Duodenal mucosa (tissue), 2 donors: Measurements from ENCODE around the gene FBXO3.
"Not testable (repeated sequence)": the region's sequence is repeated elsewhere in the genome, so short reads cannot be mapped to it uniquely, and the experiment has no call there.

Source experiments
- H3K27ac ChIP-seq: one replicate; pipeline ENCODE4 v1.7.0; 2013; ENCODE audit warnings: low read depth, low read length
- H3K27me3 ChIP-seq, 2 donors: one replicate each; pipeline ENCODE4 v1.7.0; 2013; ENCODE audit warnings: low read length in 2 of 2, control low read depth in 1 of 2; ENCODE audit not compliant: insufficient read depth in 2 of 2, control insufficient read depth in 1 of 2
- H3K36me3 ChIP-seq, 2 donors: one replicate each; pipeline ENCODE4 v1.7.0; 2013; ENCODE audit warnings: low read length in 2 of 2, control low read depth in 1 of 2; ENCODE audit not compliant: insufficient read depth in 2 of 2, control insufficient read depth in 1 of 2
- H3K4me1 ChIP-seq, 2 donors: one replicate each; pipeline ENCODE4 v1.7.0; 2013; ENCODE audit warnings: low read length in 2 of 2, control low read depth in 1 of 2; ENCODE audit not compliant: insufficient read depth in 2 of 2, control insufficient read depth in 1 of 2
- H3K4me3 ChIP-seq, 2 donors: one replicate each; pipeline ENCODE4 v1.7.0; 2013; ENCODE audit warnings: low read length in 2 of 2, low read depth in 1 of 2
- H3K9ac ChIP-seq, 2 donors: one replicate each; pipeline ENCODE4 v1.7.0; 2013; ENCODE audit warnings: low read length in 2 of 2, low read depth in 1 of 2
- H3K9me3 ChIP-seq, 2 donors: one replicate each; pipeline ENCODE4 v1.7.0; 2013; ENCODE audit warnings: low read length in 2 of 2, control low read depth in 1 of 2; ENCODE audit not compliant: control insufficient read depth in 1 of 2

The FBXO3 gene

DNA sequence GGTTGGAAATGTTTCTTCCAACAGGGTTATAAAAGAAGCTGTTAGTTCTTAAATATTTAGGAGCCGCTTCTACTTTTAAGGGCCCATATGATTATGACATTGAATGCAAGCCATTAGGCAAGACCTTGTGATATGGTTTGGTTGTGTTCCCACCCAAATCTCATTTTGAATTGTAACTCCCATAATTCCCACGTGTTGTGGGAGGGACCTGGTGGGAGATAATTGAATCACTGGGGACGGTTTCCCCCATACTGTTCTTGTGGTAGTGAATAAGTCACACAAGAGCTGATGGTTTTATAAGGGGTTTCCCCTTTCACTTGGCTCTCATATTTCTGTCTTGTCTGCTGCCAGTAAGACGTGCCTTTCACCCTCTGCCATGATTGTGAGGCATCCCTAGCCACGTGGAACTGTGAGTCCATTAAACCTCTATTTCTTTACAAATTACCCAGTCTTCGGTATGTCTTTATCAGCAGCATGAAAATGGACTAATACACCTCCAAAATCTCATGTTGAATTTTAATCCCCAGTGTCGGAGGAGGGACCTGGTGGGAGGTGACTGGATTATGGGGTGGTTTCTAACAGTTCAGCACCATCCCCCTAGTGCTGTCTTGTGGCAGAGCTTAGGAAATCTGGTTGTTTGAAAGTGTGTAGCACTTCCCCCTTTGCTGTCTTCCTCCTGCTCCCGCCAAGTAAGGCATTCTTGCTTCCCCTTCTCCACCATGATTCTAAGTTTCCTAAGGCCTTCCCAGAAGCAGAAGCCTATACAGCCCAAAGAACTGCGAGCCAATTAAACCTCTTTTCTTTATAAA, 42.4 kb downstream of the FBXO3 start:
- Histone ChIP-seq H3K27me3 (no peaks in the 10 kb centered on the region), H3K36me3 (no peaks in the 10 kb centered on the region), H3K9me3 (no peaks in the 10 kb centered on the region), H3K4me1 (peaks cover 21% of the 10 kb centered on the region in 2 donors), H3K4me3 (no peak overlapping the region), H3K27ac (no peak overlapping the region), H3K9ac (no peak overlapping the region)

- Histone ChIP-seq H3K9me3 (no peaks in the 10 kb centered on the region), H3K4me1 (peaks cover 18 to 21% of the 10 kb centered on the region in 2 donors), H3K27ac (no peak overlapping the region), H3K9ac (no peak overlapping the region), H3K4me3 (no peak overlapping the region), H3K36me3 (no peaks in the 10 kb centered on the region), H3K27me3 (no peaks in the 10 kb centered on the region)
Observed at GRCh38 chr11:33730716-33731115, 43.6 kb downstream of the FBXO3 start.

DNA sequence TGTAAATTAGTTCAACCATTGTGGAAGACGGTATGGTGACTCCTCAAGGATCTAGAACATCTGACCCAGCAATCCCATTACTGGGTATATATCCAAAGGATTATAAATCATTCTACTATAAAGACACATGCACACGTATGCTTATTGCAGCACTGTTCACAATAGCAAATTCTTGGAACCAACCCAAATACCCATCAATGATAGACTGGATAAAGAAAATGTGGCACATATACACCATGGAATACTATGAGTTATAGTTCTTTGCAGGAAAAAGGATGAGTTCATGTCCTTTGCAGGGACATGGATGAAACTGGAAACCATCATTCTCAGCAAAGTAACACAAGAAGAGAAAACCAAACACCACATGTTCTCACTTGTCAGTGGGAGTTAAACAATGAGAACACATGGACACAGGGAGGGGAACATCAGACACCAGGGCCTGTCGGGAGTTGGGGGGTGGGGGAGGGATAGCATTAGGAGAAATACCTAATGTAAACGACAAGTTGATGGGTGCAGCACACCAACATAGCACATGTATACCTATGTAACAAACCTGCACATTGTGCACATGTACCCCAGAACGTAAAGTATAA, 45.2 kb downstream of the FBXO3 start:
- not testable (repeated sequence) for H3K36me3 ChIP-seq, H3K27me3 ChIP-seq, H3K4me3 ChIP-seq, H3K9me3 ChIP-seq, H3K9ac ChIP-seq, H3K27ac ChIP-seq
- peaks cover 11 to 24% of the 10 kb centered on the region in 2 donors for H3K4me1 ChIP-seq

- H3K27me3 ChIP-seq, H3K9me3 ChIP-seq, H3K36me3 ChIP-seq, H3K9ac ChIP-seq, H3K4me3 ChIP-seq, H3K27ac ChIP-seq: not testable (repeated sequence)
- peaks cover 23 to 30% of the 10 kb centered on the region in 2 donors for H3K4me1 ChIP-seq
Observed at GRCh38 chr11:33727539-33727938, 46.8 kb downstream of the FBXO3 start.

- no peak overlapping the region for H3K27ac ChIP-seq
- H3K36me3 ChIP-seq, result peaks cover 10 to 13% of the 10 kb centered on the region in 2 donors
- no peak overlapping the region for H3K4me3 ChIP-seq
- H3K4me1 ChIP-seq, result peaks cover 20 to 33% of the 10 kb centered on the region in 2 donors
- H3K27me3 ChIP-seq, result no peaks in the 10 kb centered on the region
- no peak overlapping the region for H3K9ac ChIP-seq
- H3K9me3 ChIP-seq, result no peaks in the 10 kb centered on the region
Observed at GRCh38 chr11:33725496-33725895, 48.8 kb downstream of the FBXO3 start.

- H3K4me3 ChIP-seq, result no peak overlapping the region
- no peaks in the 10 kb centered on the region for H3K9me3 ChIP-seq
- peaks cover 20 to 33% of the 10 kb centered on the region in 2 donors for H3K4me1 ChIP-seq
- no peak overlapping the region for H3K9ac ChIP-seq
- no peaks in the 10 kb centered on the region for H3K27me3 ChIP-seq
- H3K27ac ChIP-seq, result peak overlapping the region; percentile 60
- H3K36me3 ChIP-seq, result peaks cover 10 to 21% of the 10 kb centered on the region in 2 donors
Observed at GRCh38 chr11:33724644-33725035, 49.7 kb downstream of the FBXO3 start.

GRCh38 chr11:33723238-33723881, 51.0 kb downstream of the FBXO3 start:
- H3K27me3 ChIP-seq, result no peaks in the 10 kb centered on the region
- no peak overlapping the region for H3K4me3 ChIP-seq
- peak overlapping the region; percentile 60 for H3K27ac ChIP-seq
- H3K4me1 ChIP-seq, result peaks cover 20 to 33% of the 10 kb centered on the region in 2 donors
- no peaks in the 10 kb centered on the region for H3K9me3 ChIP-seq
- peaks cover 10 to 28% of the 10 kb centered on the region in 2 donors for H3K36me3 ChIP-seq
- no peak overlapping the region for H3K9ac ChIP-seq

- no peak overlapping the region for H3K9ac ChIP-seq
- H3K27me3 ChIP-seq, result no peaks in the 10 kb centered on the region
- H3K4me1 ChIP-seq, result peaks cover 20 to 33% of the 10 kb centered on the region in 2 donors
- H3K4me3 ChIP-seq, result no peak overlapping the region
- H3K9me3 ChIP-seq, result no peaks in the 10 kb centered on the region
- peak overlapping the region; percentile 58 for H3K27ac ChIP-seq
- H3K36me3 ChIP-seq, result peaks cover 10 to 28% of the 10 kb centered on the region in 2 donors
Observed at GRCh38 chr11:33722590-33723234, 51.6 kb downstream of the FBXO3 start.

DNA sequence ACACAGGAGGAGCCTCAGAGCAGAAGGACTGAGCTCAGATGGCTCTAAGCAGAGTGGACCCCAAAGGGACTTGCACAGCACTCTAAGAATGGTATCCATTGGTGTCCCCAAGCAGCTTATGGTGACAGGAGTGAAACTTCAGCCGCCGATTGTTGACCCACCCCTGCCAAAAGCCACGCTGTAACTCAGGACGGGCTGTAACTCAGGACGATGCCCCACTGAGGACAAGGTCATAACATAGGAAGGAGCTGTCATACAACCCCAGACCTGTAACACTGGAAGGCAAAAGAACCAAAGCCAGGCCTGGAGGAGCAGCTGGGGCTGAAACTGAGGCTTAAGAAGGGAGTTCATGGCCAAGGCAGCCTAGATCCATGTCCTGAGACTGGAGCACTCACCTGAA, 52.3 kb downstream of the FBXO3 start:
- Histone ChIP-seq H3K27me3 (no peaks in the 10 kb centered on the region), H3K27ac (peak overlapping the region; percentile 58), H3K4me3 (no peak overlapping the region), H3K9ac (no peak overlapping the region), H3K36me3 (peaks cover 14 to 34% of the 10 kb centered on the region in 2 donors), H3K4me1 (peaks cover 20 to 34% of the 10 kb centered on the region in 2 donors), H3K9me3 (no peaks in the 10 kb centered on the region)

DNA sequence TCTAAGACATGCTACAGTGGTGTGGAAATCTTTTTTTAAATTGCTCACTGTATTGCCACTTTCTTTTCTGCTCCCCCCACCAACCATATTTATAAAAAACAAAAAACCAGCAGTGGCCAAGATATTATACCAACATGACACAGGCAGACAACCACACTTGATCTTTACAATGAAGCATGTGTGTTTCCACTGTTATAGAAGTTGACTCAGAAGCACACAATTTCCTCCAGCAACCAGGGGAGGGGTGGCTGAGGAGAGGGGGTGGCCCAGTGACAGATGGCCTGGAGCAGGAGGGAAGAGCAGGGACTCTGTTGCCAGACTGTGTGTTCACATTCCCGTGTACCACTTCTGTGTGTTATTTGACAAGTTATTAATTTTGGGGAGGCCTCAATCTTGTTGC, 52.9 kb downstream of the FBXO3 start:
- Histone ChIP-seq H3K4me1 (peaks cover 25 to 40% of the 10 kb centered on the region in 2 donors), H3K4me3 (no peak overlapping the region), H3K36me3 (peaks cover 15 to 37% of the 10 kb centered on the region in 2 donors), H3K9ac (no peak overlapping the region), H3K27ac (peak overlapping the region; percentile 58), H3K27me3 (no peaks in the 10 kb centered on the region), H3K9me3 (no peaks in the 10 kb centered on the region)
